Measurements from ENCODE around the gene TEX36. TPM values are rescaled to one million over a fixed set of nuclear protein-coding genes. Genes with fewer than 3 reads are reported as not detected.

The TEX36 gene
- total RNA-seq, 4 donors from 2014 or later: not detected

DNA sequence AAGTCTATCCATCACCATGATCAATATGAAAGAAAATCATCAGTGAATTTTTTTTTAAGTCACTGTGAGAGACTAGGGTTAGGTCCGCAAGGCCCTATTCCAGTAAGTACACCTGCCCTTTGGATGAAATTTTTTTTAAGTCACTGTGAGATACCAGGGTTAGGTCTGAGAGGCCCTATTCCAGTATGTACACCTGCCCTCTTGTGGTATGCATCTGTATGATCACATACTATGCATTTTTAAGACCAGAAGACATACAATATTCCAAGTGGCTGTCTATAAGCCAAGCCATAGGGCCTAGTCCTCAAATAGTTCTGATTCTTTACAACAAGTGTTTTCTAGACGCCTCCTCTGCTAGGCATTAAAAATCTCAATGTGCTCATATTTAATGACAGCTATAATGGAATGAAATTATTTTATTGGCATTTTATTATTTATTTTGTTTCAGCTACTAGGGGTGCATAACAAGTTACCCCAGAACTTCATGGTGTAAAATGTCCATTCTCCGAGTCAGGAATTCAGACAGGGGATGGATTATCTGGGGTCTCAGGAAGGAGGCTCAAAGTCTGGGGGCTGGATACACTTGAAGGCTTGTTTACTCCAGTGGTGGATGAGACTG, 53.1 kb downstream of the TEX36 start:
- no peak for TF ChIP-seq EP300 (IDR thresholded peaks at IDR 0.05)
- peak; percentile 13 to 32 (median 21) for TF ChIP-seq CTCF (IDR thresholded peaks at IDR 0.05)
- WGBS: 77% methylated on average over 3 of the region's 3 CpGs
- intact Hi-C loops (cut with DNase I): no loop called here
- Histone ChIP-seq H3K4me3 (no peak overlapping the region), H3K4me1 (no peaks in the 10 kb centered on the region), H3K27ac (replicated peaks in 1 of 4) (no peak overlapping the region), H3K9me3 (no peaks in the 10 kb centered on the region), H3K36me3 (no peaks in the 10 kb centered on the region), H3K27me3 (no peaks in the 10 kb centered on the region)
- no peak for DNase-seq (ENCODE audit: extremely low spot score)

GRCh38 chr10:125628104-125629049, 54.6 kb downstream of the TEX36 start:
- WGBS: 69% methylated on average over 11 of the region's 11 CpGs

DNA sequence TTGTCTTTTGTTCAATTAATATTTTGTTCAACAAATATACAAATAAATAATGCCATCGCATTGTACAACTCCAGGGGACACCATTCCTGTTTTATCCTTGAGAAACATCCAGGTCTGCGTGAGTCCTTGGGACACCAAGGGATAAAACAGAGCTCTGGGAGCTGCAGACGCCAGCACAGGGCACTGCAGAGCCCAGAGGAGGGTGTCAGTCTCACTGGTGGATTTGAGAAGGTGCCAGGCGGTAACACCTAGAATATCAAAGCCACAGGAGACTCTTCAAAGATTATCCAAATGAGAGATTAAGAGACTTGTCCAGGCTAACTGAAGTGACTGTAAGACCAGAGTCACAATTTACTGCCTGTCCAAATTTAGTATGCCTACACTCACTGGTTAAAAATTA, 55.3 kb downstream of the TEX36 start:
- Histone ChIP-seq H3K27ac (replicated peaks in 1 of 4) (no peak overlapping the region), H3K27me3 (no peaks in the 10 kb centered on the region), H3K9me3 (no peaks in the 10 kb centered on the region), H3K4me1 (no peaks in the 10 kb centered on the region), H3K4me3 (no peak overlapping the region), H3K36me3 (no peaks in the 10 kb centered on the region)
- DNase-seq (ENCODE audit: extremely low spot score): peak; percentile 80
- intact Hi-C loops (cut with DNase I): no loop called here
- WGBS: 87% methylated on average over 4 of the region's 4 CpGs
- no peak for TF ChIP-seq POLR2AphosphoS5 (IDR thresholded peaks at IDR 0.05)
- TF ChIP-seq POLR2A (IDR thresholded peaks at IDR 0.05; ENCODE audit: low read depth): no peak
- no peak for TF ChIP-seq CTCF (IDR thresholded peaks at IDR 0.05)
- no peak for TF ChIP-seq EP300 (IDR thresholded peaks at IDR 0.05)

More at GRCh38 chr10:125628104-125629049, 54.6 kb downstream of the TEX36 start:
- no peaks in the 10 kb centered on the region for H3K36me3 ChIP-seq
- TF ChIP-seq POLR2AphosphoS5 (IDR thresholded peaks at IDR 0.05): no peak
- TF ChIP-seq EP300 (IDR thresholded peaks at IDR 0.05): no peak
- TF ChIP-seq CTCF (IDR thresholded peaks at IDR 0.05): no peak
- TF ChIP-seq POLR2A (IDR thresholded peaks at IDR 0.05; ENCODE audit: low read depth): no peak
- no peak overlapping the region for H3K4me3 ChIP-seq
- H3K9me3 ChIP-seq: no peaks in the 10 kb centered on the region
- no peaks in the 10 kb centered on the region for H3K4me1 ChIP-seq
- no peaks in the 10 kb centered on the region for H3K27me3 ChIP-seq
- DNase-seq (ENCODE audit: extremely low spot score): peak; percentile 86
- H3K27ac ChIP-seq (replicated peaks in 1 of 4): no peak overlapping the region
- intact Hi-C loops (cut with DNase I): no loop called here

DNA sequence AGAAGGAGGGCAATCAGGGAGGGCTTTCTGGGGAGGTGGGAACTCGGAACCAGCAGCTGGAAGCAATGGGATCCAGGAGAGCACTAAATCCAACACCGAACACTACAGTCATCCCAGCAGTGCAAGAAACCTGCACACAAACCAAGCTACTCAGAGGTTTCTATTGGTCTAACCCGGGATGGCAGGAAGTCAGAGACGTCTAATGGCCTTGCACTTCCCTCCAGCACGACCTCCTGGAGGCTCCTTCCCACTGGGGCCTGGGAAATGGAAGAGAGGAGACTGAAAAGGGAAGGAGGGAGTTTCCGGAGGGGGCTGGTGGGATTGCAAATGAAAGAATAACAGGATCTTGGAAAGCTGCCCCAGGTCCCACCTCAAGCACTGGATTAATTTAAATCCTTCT, 56.3 kb downstream of the TEX36 start:
- no peaks in the 10 kb centered on the region for H3K9me3 ChIP-seq
- WGBS: 50% methylated on average over 6 of the region's 6 CpGs
- DNase-seq (ENCODE audit: extremely low spot score): peak; percentile 12
- no peak overlapping the region for H3K4me3 ChIP-seq
- no peak overlapping the region for H3K27ac ChIP-seq (replicated peaks in 1 of 4)
- H3K4me1 ChIP-seq: no peaks in the 10 kb centered on the region
- intact Hi-C loops (cut with DNase I): no loop called here
- H3K36me3 ChIP-seq: no peaks in the 10 kb centered on the region
- no peaks in the 10 kb centered on the region for H3K27me3 ChIP-seq
- no peak for TF ChIP-seq CTCF (IDR thresholded peaks at IDR 0.05)
- no peak for TF ChIP-seq EP300 (IDR thresholded peaks at IDR 0.05)
- TF ChIP-seq POLR2A (IDR thresholded peaks at IDR 0.05; ENCODE audit: low read depth): no peak
- TF ChIP-seq POLR2AphosphoS5 (IDR thresholded peaks at IDR 0.05): no peak

Data from esophagus muscularis mucosa (tissue), 4 donors.